Upper lobe of left lung (tissue), 6 donors: ENCODE data around the gene NAPB. TPM values are rescaled to one million over a fixed set of nuclear protein-coding genes. Genes with fewer than 3 reads are reported as not detected.
A peak's percentile ranks its signal among the peaks of the same experiment; 100 is the strongest.

Experiments
- ATAC-seq, 2 donors: fragments of 200-7000 bp; cut with Tn5 transposase; one replicate each; pipeline ENCODE4 v1.9.1; 2022; ENCODE audit warnings: mild to moderate bottlenecking in 2 of 2, moderate library complexity in 2 of 2; ENCODE audit not compliant: low FRiP score in 2 of 2
- DNase-seq, 2 donors: peaks; one replicate each; pipeline ENCODE4 v3.0.0-alpha.2; 2019 to 2020
- H3K27ac ChIP-seq, 4 donors: fragments of 200-600 bp; sonication (generic); one replicate each; pipeline ENCODE4 v1.5.1; 2016 to 2019
- H3K27me3 ChIP-seq, 4 donors: fragments of 200-600 bp; sonication (generic); one replicate each; pipeline ENCODE4 v1.5.1; 2017 to 2019
- H3K36me3 ChIP-seq, 4 donors: fragments of 200-600 bp; sonication (generic); one replicate each; pipeline ENCODE4 v1.5.1; 2016 to 2019
- H3K4me1 ChIP-seq, 4 donors: fragments of 200-600 bp; sonication (generic); one replicate each; pipeline ENCODE4 v1.5.1; 2018 to 2019
- H3K4me3 ChIP-seq, 4 donors: fragments of 200-600 bp; sonication (generic); one replicate each; pipeline ENCODE4 v1.5.1; 2017 to 2019; ENCODE audit warnings: mild to moderate bottlenecking in 2 of 4, moderate library complexity in 1 of 4
- H3K9me3 ChIP-seq, 4 donors: fragments of 200-600 bp; sonication (generic); one replicate each; pipeline ENCODE4 v1.5.1; 2018 to 2019
- CTCF ChIP-seq, 6 experiments: fragments of 450-650 bp in 4 of 6; fragments of 200-600 bp in 2 of 6; sonication (generic) in 2 of 6; IDR thresholded peaks; one replicate each; pipeline ENCODE4 v1.5.1; 2016 to 2019; ENCODE audit warnings: antibody characterized with exemption in 6 of 6
- EP300 ChIP-seq, 4 donors: sonication (generic); formaldehyde crosslinking; IDR thresholded peaks; one replicate each; pipeline ENCODE4 v1.5.1; 2017; ENCODE audit warnings: antibody characterized with exemption in 4 of 4, control low read depth in 2 of 4
- POLR2A ChIP-seq, 4 donors: fragments of 450-650 bp; IDR thresholded peaks; one replicate each; pipeline ENCODE4 v1.5.1; 2016 to 2017; ENCODE audit warnings: antibody characterized with exemption in 4 of 4, mild to moderate bottlenecking in 2 of 4
- POLR2AphosphoS5 ChIP-seq, 2 donors: sonication (generic); formaldehyde crosslinking; IDR thresholded peaks; one replicate each; pipeline ENCODE4 v1.5.1; 2017; ENCODE audit warnings: antibody characterized with exemption in 2 of 2
- WGBS, 2 donors: methylation state at CpG; one replicate each; pipeline ENCODE4 v1.1.5; 2017 to 2018; 5-methylcytosine and 5-hydroxymethylcytosine counted together
- total RNA-seq, 6 donors: library from RNA; depleted of rRNA in 4 of 6; stranded (reverse); fragments of >200 nt in 4 of 6; gene quantifications; one replicate each; pipeline versions ENCODE4 v1.1.0 to v1.2.1, GENCODE V29; 2016 to 2021
- donor health status: DM: no; HTN: no; CAD: no; lungs with moderate emphysema.
- donor health status: DM: no; HTN: yes; CAD: no; lungs with severe emphysema.

The NAPB gene
- total RNA-seq, 6 donors from 2014 or later = 9.7 to 27.7 (median 11.1) TPM

GRCh38 chr20:23446505-23446904, 25.2 kb upstream of the NAPB start:
- no peaks in the 10 kb centered on the region for H3K9me3 ChIP-seq
- DNase-seq (peak; percentile 33 to 50), ATAC-seq (no peak)
- no peak overlapping the region for H3K27ac ChIP-seq
- TF ChIP-seq POLR2A (IDR thresholded peaks at IDR 0.05) = no peak
- peak in 5 of 6 experiments; percentile 29 to 51 (median 37) for TF ChIP-seq CTCF (IDR thresholded peaks at IDR 0.05)
- H3K36me3 ChIP-seq = no peaks in the 10 kb centered on the region
- H3K4me3 ChIP-seq = no peak overlapping the region
- no peaks in the 10 kb centered on the region for H3K4me1 ChIP-seq
- 80% methylated on average over 8 of the region's 8 CpGs for WGBS, 2 donors
- H3K27me3 ChIP-seq = no peaks in the 10 kb centered on the region

- no peaks in the 10 kb centered on the region for H3K27me3 ChIP-seq
- 92 to 94% methylated on average over 7 of the region's 7 CpGs for WGBS, 2 donors
- no peaks in the 10 kb centered on the region for H3K9me3 ChIP-seq
- H3K4me1 ChIP-seq = no peaks in the 10 kb centered on the region
- no peak for TF ChIP-seq CTCF (IDR thresholded peaks at IDR 0.05)
- TF ChIP-seq EP300 (IDR thresholded peaks at IDR 0.05) = no peak
- TF ChIP-seq POLR2A (IDR thresholded peaks at IDR 0.05) = no peak
- TF ChIP-seq POLR2AphosphoS5 (IDR thresholded peaks at IDR 0.05) = no peak
- H3K36me3 ChIP-seq = no peaks in the 10 kb centered on the region
- H3K4me3 ChIP-seq = no peak overlapping the region
- ATAC-seq (no peak), DNase-seq (no peak)
- no peak overlapping the region for H3K27ac ChIP-seq
Measured at GRCh38 chr20:23445596-23446217, 24.4 kb upstream of the NAPB start.

GRCh38 chr20:23444859-23445258, 23.6 kb upstream of the NAPB start:
- no peak for TF ChIP-seq EP300 (IDR thresholded peaks at IDR 0.05)
- TF ChIP-seq CTCF (IDR thresholded peaks at IDR 0.05) = no peak
- no peak for TF ChIP-seq POLR2A (IDR thresholded peaks at IDR 0.05)
- TF ChIP-seq POLR2AphosphoS5 (IDR thresholded peaks at IDR 0.05) = no peak
- Histone ChIP-seq H3K36me3 (no peaks in the 10 kb centered on the region), H3K4me3 (no peak overlapping the region), H3K27ac (no peak overlapping the region), H3K4me1 (no peaks in the 10 kb centered on the region), H3K27me3 (no peaks in the 10 kb centered on the region), H3K9me3 (no peaks in the 10 kb centered on the region)
- ATAC-seq = no peak
- no peak for DNase-seq
- WGBS, 2 donors = 83 to 91% methylated on average over 4 of the region's 4 CpGs

- no peaks in the 10 kb centered on the region for H3K9me3 ChIP-seq
- H3K4me3 ChIP-seq = no peak overlapping the region
- H3K27ac ChIP-seq = no peak overlapping the region
- no peaks in the 10 kb centered on the region for H3K27me3 ChIP-seq
- ATAC-seq (no peak), DNase-seq (no peak)
- H3K36me3 ChIP-seq = no peaks in the 10 kb centered on the region
- no peaks in the 10 kb centered on the region for H3K4me1 ChIP-seq
- TF ChIP-seq POLR2A (IDR thresholded peaks at IDR 0.05) (no peak), CTCF (IDR thresholded peaks at IDR 0.05) (no peak)
- WGBS, 2 donors = 74 to 85% methylated on average over 4 to 5 of the region's 5 CpGs
Measured at GRCh38 chr20:23442436-23442835, 21.1 kb upstream of the NAPB start.

- 23 to 24% methylated on average over 8 of the region's 8 CpGs for WGBS, 2 donors
- no peaks in the 10 kb centered on the region for H3K27me3 ChIP-seq
- peak; percentile 31 to 47 for DNase-seq
- H3K36me3 ChIP-seq = no peaks in the 10 kb centered on the region
- no peaks in the 10 kb centered on the region for H3K9me3 ChIP-seq
- peak; percentile 56 to 87 for ATAC-seq
- no peak overlapping the region for H3K27ac ChIP-seq
- H3K4me3 ChIP-seq = no peak overlapping the region
- TF ChIP-seq CTCF (IDR thresholded peaks at IDR 0.05) = peak; percentile 66 to 87 (median 76)
- no peak for TF ChIP-seq EP300 (IDR thresholded peaks at IDR 0.05)
- no peaks in the 10 kb centered on the region for H3K4me1 ChIP-seq
Measured at GRCh38 chr20:23441850-23442313, 20.6 kb upstream of the NAPB start.
